Liver (tissue), 9 donors: ENCODE data around the gene KCNMA1. TPM values are rescaled to one million over a fixed set of nuclear protein-coding genes. Genes with fewer than 3 reads are reported as not detected.

Experiments used
- DNase-seq: peaks from one replicate; pipeline ENCODE4 v3.0.0-alpha.2; 2017; ENCODE audit warnings: low spot score
- H3K27ac ChIP-seq, 2 donors: one replicate each; pipeline ENCODE4 v1.7.0; 2013; ENCODE audit warnings: inconsistent platforms in 2 of 2, low read length in 2 of 2, control low read depth in 1 of 2, low read depth in 1 of 2, mild to moderate bottlenecking in 1 of 2
- H3K27me3 ChIP-seq, 4 donors: one replicate each; pipeline versions ENCODE4 v1.6.1 to v1.7.0; 2013; ENCODE audit warnings: low read length in 3 of 4, inconsistent platforms in 1 of 4, mild to moderate bottlenecking in 1 of 4, moderate library complexity in 1 of 4; ENCODE audit not compliant: control insufficient read depth in 4 of 4, insufficient read depth in 4 of 4
- H3K36me3 ChIP-seq, 4 donors: one replicate each; pipeline versions ENCODE4 v1.6.1 to v1.7.0; 2013; ENCODE audit warnings: low read length in 3 of 4, mild to moderate bottlenecking in 3 of 4, low read depth in 1 of 4, moderate library complexity in 1 of 4; ENCODE audit not compliant: control insufficient read depth in 4 of 4, insufficient read depth in 3 of 4
- H3K4me1 ChIP-seq, 4 donors: one replicate each; pipeline versions ENCODE4 v1.6.1 to v1.7.0; 2013; ENCODE audit warnings: low read length in 3 of 4, mild to moderate bottlenecking in 3 of 4, moderate library complexity in 1 of 4; ENCODE audit not compliant: control insufficient read depth in 4 of 4, insufficient read depth in 4 of 4
- H3K4me3 ChIP-seq, 3 donors: one replicate each; pipeline versions ENCODE4 v1.6.1 to v1.7.0; 2013; ENCODE audit warnings: low read length in 3 of 3, control low read depth in 1 of 3, low read depth in 1 of 3, mild to moderate bottlenecking in 1 of 3
- H3K9ac ChIP-seq, 2 donors: one replicate each; pipeline ENCODE4 v1.7.0; 2013; ENCODE audit warnings: low read length in 2 of 2, mild to moderate bottlenecking in 2 of 2, moderate library complexity in 2 of 2, control low read depth in 1 of 2, low read depth in 1 of 2
- H3K9me3 ChIP-seq, 4 donors: one replicate each; pipeline versions ENCODE4 v1.6.1 to v1.7.0; 2013; ENCODE audit warnings: low read length in 3 of 4; ENCODE audit not compliant: control insufficient read depth in 4 of 4
- EGR1 ChIP-seq, 2 donors: IDR thresholded peaks; 2 replicates each; pipeline ENCODE4 v1.6.1; 2016 to 2018; ENCODE audit warnings: antibody characterized with exemption in 2 of 2, low read depth in 2 of 2
- FOXA2 ChIP-seq: IDR thresholded peaks from 2 replicates; pipeline ENCODE4 v1.6.1; 2016; ENCODE audit warnings: antibody characterized with exemption
- JUND ChIP-seq, 2 donors: IDR thresholded peaks; 2 replicates each; pipeline ENCODE4 v1.6.1; 2016; ENCODE audit warnings: antibody characterized with exemption in 2 of 2
- RAD21 ChIP-seq, 2 donors: IDR thresholded peaks; 2 replicates each; pipeline ENCODE4 v1.6.1; 2016; ENCODE audit warnings: antibody characterized with exemption in 2 of 2, mild to moderate bottlenecking in 2 of 2
- RXRA ChIP-seq, 2 donors: IDR thresholded peaks; 2 replicates each; pipeline ENCODE4 v1.6.1; 2017 to 2018; ENCODE audit warnings: antibody characterized with exemption in 2 of 2, mild to moderate bottlenecking in 1 of 2
- SP1 ChIP-seq: IDR thresholded peaks from 2 replicates; pipeline ENCODE4 v1.6.1; 2018; ENCODE audit warnings: antibody characterized with exemption, mild to moderate bottlenecking
- ZBTB33 ChIP-seq: IDR thresholded peaks from 2 replicates; pipeline ENCODE4 v1.6.1; 2016; ENCODE audit warnings: antibody characterized with exemption
- WGBS: extraction: QIAGEN DNeasy Blood & Tissue Kit; methylation state at CpG from one replicate; pipeline ENCODE4 v1.1.7; 2013; 5-methylcytosine and 5-hydroxymethylcytosine counted together
- polyA plus RNA-seq, 2 donors: library from polyadenylated mRNA; stranded (reverse) in 1 of 2; unstranded in 1 of 2; fragments of 200-250 nt in 1 of 2; fragments of >200 nt in 1 of 2; fragmentation: Nextera tagmentation in 1 of 2; extraction: Ambion mirVana in 1 of 2; gene quantifications; one replicate each; pipeline versions ENCODE4 v1.2.1 to v1.2.3, GENCODE V29; 2013 to 2015
- total RNA-seq, 2 donors: library from RNA; depleted of rRNA; stranded (reverse); fragments of >200 nt; gene quantifications; one replicate each; pipeline ENCODE4 v1.2.3, GENCODE V29; 2014
- TF ChIP-seq, protein P1 (sequence below): IDR thresholded peaks from 2 replicates; pipeline ENCODE4 v1.6.1; 2016; ENCODE audit warnings: antibody characterized with exemption, mild to moderate bottlenecking
- TF ChIP-seq, protein P2 (sequence below): IDR thresholded peaks from 2 replicates; pipeline ENCODE4 v1.6.1; 2016; ENCODE audit warnings: antibody characterized with exemption
- donor health status: healthy.
- donor health status: healthy.
- donor health status: healthy.
- donor health status: healthy.
- donor health status: healthy.

The KCNMA1 gene
- total and polyA plus RNA-seq, 4 donors, result 2.5 to 9.7 (median 4.7) TPM

DNA sequence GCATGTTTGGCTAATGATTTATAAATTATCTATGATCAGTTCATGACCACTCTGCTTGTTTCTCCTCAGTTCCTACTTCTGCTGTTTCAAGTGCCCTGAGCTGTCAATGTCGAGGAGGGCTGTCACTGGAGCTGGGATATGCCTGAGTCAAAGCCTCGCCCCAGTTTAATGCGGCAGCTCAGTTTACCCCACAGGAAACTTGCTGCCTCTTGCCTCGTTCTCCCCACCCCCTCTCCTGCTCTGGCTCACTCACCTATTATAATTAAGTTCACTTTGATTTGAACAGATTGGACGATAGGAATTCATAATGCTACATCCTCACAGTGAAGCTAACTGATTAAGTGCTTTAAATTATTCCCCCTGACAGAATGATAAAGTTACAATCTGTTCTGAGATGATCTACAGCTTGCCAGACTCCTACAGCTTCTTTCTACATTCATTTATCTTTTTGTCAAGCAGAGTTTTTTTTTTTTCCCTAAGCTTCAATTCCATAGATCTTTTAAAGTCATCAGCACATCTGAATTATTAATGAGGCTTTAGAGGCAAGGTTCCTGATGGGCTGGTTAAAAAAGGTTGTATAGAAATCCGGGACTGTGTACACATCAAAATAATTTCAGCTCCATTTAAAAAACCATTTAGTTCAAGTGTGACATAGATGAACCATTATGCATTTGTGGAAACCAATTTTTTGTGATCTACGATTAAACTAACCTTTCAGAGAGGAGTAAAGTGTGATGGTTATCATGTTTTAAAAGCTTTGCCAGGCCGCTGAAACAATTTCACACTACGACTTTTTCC lies 758.3 kb downstream of the KCNMA1 start:
- Histone ChIP-seq H3K27ac (no peak overlapping the region), H3K9me3 (no peaks in the 10 kb centered on the region), H3K9ac (no peak overlapping the region), H3K27me3 (no peaks in the 10 kb centered on the region), H3K4me1 (no peaks in the 10 kb centered on the region), H3K4me3 (no peak overlapping the region), H3K36me3 (no peaks in the 10 kb centered on the region)
- DNase-seq, result no peak
- WGBS, result 64% methylated on average over 9 of the region's 9 CpGs
- no peak for TF ChIP-seq RAD21 (IDR thresholded peaks at IDR 0.05)
- TF ChIP-seq ZBTB33, result no peak
- TF ChIP-seq FOXA2, result no peak
- TF ChIP-seq, protein P1, sequence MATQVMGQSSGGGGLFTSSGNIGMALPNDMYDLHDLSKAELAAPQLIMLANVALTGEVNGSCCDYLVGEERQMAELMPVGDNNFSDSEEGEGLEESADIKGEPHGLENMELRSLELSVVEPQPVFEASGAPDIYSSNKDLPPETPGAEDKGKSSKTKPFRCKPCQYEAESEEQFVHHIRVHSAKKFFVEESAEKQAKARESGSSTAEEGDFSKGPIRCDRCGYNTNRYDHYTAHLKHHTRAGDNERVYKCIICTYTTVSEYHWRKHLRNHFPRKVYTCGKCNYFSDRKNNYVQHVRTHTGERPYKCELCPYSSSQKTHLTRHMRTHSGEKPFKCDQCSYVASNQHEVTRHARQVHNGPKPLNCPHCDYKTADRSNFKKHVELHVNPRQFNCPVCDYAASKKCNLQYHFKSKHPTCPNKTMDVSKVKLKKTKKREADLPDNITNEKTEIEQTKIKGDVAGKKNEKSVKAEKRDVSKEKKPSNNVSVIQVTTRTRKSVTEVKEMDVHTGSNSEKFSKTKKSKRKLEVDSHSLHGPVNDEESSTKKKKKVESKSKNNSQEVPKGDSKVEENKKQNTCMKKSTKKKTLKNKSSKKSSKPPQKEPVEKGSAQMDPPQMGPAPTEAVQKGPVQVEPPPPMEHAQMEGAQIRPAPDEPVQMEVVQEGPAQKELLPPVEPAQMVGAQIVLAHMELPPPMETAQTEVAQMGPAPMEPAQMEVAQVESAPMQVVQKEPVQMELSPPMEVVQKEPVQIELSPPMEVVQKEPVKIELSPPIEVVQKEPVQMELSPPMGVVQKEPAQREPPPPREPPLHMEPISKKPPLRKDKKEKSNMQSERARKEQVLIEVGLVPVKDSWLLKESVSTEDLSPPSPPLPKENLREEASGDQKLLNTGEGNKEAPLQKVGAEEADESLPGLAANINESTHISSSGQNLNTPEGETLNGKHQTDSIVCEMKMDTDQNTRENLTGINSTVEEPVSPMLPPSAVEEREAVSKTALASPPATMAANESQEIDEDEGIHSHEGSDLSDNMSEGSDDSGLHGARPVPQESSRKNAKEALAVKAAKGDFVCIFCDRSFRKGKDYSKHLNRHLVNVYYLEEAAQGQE, result no peak
- no peak for TF ChIP-seq RXRA (IDR thresholded peaks at IDR 0.05)
- no peak for TF ChIP-seq JUND (IDR thresholded peaks at IDR 0.05)
- TF ChIP-seq EGR1 (IDR thresholded peaks at IDR 0.05; ENCODE audit: low read depth in 2 of 2), result no peak

GRCh38 chr10:76878514-76878913 lies 759.1 kb downstream of the KCNMA1 start:
- H3K27ac ChIP-seq, result no peak overlapping the region
- 66% methylated on average over 3 of the region's 3 CpGs for WGBS
- H3K4me3 ChIP-seq, result no peak overlapping the region
- DNase-seq, result no peak
- H3K9me3 ChIP-seq, result no peaks in the 10 kb centered on the region
- H3K36me3 ChIP-seq, result no peaks in the 10 kb centered on the region
- no peak overlapping the region for H3K9ac ChIP-seq
- no peaks in the 10 kb centered on the region for H3K4me1 ChIP-seq
- no peaks in the 10 kb centered on the region for H3K27me3 ChIP-seq
- TF ChIP-seq SP1 (no peak), RXRA (IDR thresholded peaks at IDR 0.05) (no peak), RAD21 (IDR thresholded peaks at IDR 0.05) (no peak), FOXA2 (no peak), EGR1 (IDR thresholded peaks at IDR 0.05; ENCODE audit: low read depth in 2 of 2) (no peak), ZBTB33 (no peak)
- TF ChIP-seq, protein P2, sequence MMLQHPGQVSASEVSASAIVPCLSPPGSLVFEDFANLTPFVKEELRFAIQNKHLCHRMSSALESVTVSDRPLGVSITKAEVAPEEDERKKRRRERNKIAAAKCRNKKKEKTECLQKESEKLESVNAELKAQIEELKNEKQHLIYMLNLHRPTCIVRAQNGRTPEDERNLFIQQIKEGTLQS, result no peak
